Parathyroid adenoma (tissue), 2 donors: ENCODE data around the gene C9.
"Not testable (repeated sequence)": the region's sequence is repeated elsewhere in the genome, so short reads cannot be mapped to it uniquely, and the experiment has no call there.

ENCODE experiments used
- H2AFZ ChIP-seq: fragments of 300-600 bp; sonication (generic); one replicate; pipeline ENCODE4 v1.7.0; 2017; ENCODE audit warnings: antibody characterized with exemption, mild to moderate bottlenecking
- H3K27ac ChIP-seq: fragments of 300-600 bp; sonication (generic); one replicate; pipeline ENCODE4 v1.7.0; 2017
- H3K27me3 ChIP-seq: fragments of 300-600 bp; sonication (generic); one replicate; pipeline ENCODE4 v1.7.0; 2017; ENCODE audit warnings: low read length; ENCODE audit not compliant: control insufficient read depth, insufficient read depth
- H3K36me3 ChIP-seq: fragments of 300-600 bp; sonication (generic); one replicate; pipeline ENCODE4 v1.7.0; 2017; ENCODE audit warnings: low read length; ENCODE audit not compliant: control insufficient read depth, insufficient read depth
- H3K4me1 ChIP-seq: fragments of 300-600 bp; sonication (generic); one replicate; pipeline ENCODE4 v1.7.0; 2017; ENCODE audit warnings: control low read depth
- H3K4me2 ChIP-seq: fragments of 300-600 bp; sonication (generic); one replicate; pipeline ENCODE4 v1.7.0; 2017; ENCODE audit warnings: low read length
- H3K4me3 ChIP-seq: fragments of 300-600 bp; sonication (generic); one replicate; pipeline ENCODE4 v1.7.0; 2017; ENCODE audit warnings: low read depth, low read length
- H3K79me2 ChIP-seq: fragments of 300-600 bp; sonication (generic); one replicate; pipeline ENCODE4 v1.7.0; 2017; ENCODE audit warnings: control low read depth
- H3K9ac ChIP-seq: fragments of 300-600 bp; sonication (generic); one replicate; pipeline ENCODE4 v1.7.0; 2017; ENCODE audit warnings: mild to moderate bottlenecking
- H3K9me3 ChIP-seq: fragments of 300-600 bp; sonication (generic); one replicate; pipeline ENCODE4 v1.7.0; 2017; ENCODE audit warnings: low read length; ENCODE audit not compliant: control insufficient read depth
- TF ChIP-seq, protein P1 (sequence below): fragments of 300-600 bp; sonication (generic); IDR thresholded peaks from one replicate; pipeline ENCODE4 v1.7.0; 2017; ENCODE audit warnings: antibody characterized with exemption, mild to moderate bottlenecking
- donor health status: primary hyperparathyroidism.

Gene C9

DNA sequence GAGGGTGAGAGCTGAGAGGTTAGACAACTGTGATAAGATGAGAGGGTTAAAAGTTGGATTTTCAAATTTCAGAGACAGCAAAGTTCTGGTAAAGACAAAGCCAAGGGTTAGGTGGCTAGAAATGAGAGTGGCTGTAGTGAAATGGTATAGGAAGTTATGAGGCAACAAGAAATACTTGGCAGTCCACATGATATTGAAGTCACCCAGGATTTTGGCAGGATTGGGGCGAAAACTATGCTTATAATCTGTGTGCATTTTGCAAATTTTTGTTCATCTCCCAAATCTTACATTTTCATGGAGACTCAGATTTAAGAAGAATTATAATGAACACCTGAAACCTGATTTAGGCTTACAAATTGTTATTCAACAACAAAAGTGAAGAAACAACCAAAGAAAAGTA, 35.6 kb downstream of the C9 start:
- Histone ChIP-seq H3K4me2 (no peak overlapping the region), H3K79me2 (no peaks in the 10 kb centered on the region), H2AFZ (no peak overlapping the region), H3K9ac (no peak overlapping the region), H3K27me3 (no peaks in the 10 kb centered on the region), H3K27ac (no peak overlapping the region), H3K36me3 (no peaks in the 10 kb centered on the region), H3K4me1 (no peaks in the 10 kb centered on the region), H3K9me3 (no peaks in the 10 kb centered on the region), H3K4me3 (no peak overlapping the region)
- TF ChIP-seq, protein P1, sequence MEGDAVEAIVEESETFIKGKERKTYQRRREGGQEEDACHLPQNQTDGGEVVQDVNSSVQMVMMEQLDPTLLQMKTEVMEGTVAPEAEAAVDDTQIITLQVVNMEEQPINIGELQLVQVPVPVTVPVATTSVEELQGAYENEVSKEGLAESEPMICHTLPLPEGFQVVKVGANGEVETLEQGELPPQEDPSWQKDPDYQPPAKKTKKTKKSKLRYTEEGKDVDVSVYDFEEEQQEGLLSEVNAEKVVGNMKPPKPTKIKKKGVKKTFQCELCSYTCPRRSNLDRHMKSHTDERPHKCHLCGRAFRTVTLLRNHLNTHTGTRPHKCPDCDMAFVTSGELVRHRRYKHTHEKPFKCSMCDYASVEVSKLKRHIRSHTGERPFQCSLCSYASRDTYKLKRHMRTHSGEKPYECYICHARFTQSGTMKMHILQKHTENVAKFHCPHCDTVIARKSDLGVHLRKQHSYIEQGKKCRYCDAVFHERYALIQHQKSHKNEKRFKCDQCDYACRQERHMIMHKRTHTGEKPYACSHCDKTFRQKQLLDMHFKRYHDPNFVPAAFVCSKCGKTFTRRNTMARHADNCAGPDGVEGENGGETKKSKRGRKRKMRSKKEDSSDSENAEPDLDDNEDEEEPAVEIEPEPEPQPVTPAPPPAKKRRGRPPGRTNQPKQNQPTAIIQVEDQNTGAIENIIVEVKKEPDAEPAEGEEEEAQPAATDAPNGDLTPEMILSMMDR, result no peak

DNA sequence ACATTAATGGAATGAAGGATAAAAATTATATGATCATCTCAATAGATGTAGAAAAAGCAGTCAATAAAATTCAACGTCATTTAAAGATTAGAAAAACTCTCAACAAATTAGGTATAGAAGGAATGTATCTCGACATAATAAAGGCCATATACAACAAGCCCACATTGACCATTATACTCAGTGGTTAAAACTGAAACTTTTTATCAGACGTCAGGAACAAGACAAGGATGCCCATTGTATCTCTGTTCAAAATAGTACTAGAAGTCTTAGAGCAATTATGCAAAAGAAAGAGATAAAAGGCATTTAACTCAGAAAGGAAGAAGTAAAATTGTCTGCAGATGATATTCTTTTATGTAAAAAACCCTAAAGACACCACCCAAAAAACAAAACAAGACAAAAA, 40.8 kb downstream of the C9 start:
- Histone ChIP-seq H2AFZ (no peak overlapping the region), H3K4me1 (no peaks in the 10 kb centered on the region), H3K27ac (no peak overlapping the region), H3K36me3 (no peaks in the 10 kb centered on the region), H3K4me2 (no peak overlapping the region), H3K27me3 (no peaks in the 10 kb centered on the region), H3K9me3 (no peaks in the 10 kb centered on the region), H3K4me3 (no peak overlapping the region), H3K79me2 (no peaks in the 10 kb centered on the region), H3K9ac (no peak overlapping the region)
- TF ChIP-seq, protein P1, result no peak

DNA sequence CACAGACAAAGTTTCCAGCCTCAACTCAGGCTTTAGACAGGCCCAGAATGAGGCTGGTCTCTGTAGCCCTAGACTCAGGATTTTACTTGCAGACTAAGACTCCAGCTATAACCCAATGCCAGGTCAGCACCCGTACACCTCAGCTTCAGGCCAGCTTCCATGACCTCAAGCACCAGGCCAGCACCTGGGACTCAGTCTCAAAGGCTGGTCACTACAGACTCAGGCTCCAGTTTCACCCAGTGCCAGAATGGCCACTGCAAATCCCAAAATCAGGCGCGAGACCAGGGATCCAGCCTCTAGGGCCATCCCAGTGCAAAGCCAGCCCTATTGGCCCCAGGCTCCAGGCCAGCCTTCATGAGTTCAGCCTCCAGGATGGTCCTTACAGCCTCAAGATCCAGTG, 44.9 kb downstream of the C9 start:
- no peak overlapping the region for H2AFZ ChIP-seq
- no peak overlapping the region for H3K4me2 ChIP-seq
- no peaks in the 10 kb centered on the region for H3K27me3 ChIP-seq
- TF ChIP-seq, protein P1, result no peak
- no peak overlapping the region for H3K27ac ChIP-seq
- no peak overlapping the region for H3K4me3 ChIP-seq
- no peaks in the 10 kb centered on the region for H3K36me3 ChIP-seq
- H3K79me2 ChIP-seq, result no peaks in the 10 kb centered on the region
- no peak overlapping the region for H3K9ac ChIP-seq
- no peaks in the 10 kb centered on the region for H3K9me3 ChIP-seq
- no peaks in the 10 kb centered on the region for H3K4me1 ChIP-seq

DNA sequence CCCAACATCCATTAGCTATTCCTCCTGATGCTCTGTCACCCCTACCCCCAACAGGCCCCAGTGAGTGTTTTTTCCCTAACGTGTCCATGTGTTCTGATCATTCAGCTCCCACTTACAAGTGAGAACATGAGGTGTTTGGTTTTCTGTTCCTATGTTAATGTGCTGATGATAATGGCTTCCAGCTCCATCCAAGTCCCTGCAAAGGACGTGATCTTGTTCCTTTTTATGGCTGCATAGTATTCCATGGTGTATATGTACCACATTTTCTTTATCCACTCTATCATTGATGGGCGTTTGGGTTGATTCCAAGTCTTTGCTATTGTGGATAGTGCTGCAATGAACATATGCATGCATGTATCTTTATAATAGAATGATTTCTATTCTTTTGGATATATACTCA, 47.8 kb downstream of the C9 start:
- not testable (repeated sequence) for H3K9me3 ChIP-seq, H3K4me2 ChIP-seq, H3K36me3 ChIP-seq, H3K27me3 ChIP-seq, H3K27ac ChIP-seq, H2AFZ ChIP-seq, H3K79me2 ChIP-seq, H3K4me3 ChIP-seq, H3K4me1 ChIP-seq, H3K9ac ChIP-seq

DNA sequence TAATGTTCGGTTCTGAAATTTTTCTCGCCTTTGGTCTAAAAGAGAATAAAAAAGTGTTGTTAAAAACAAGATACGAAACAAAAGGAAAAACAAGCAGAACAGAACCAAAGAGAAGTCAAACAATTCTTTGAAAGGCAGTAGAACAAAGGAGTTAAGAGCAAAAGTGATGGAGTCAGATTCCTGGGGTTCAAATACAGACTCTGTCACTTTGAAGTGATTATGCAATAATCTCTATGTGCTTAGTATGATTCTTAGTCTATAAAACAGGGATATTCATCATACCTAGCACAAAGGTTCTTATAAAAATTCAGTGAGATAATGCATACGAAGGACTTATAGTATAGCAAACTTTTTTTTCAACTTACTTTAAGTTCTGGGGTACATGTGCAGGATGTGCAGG, 48.3 kb downstream of the C9 start:
- no peak overlapping the region for H2AFZ ChIP-seq
- TF ChIP-seq, protein P1, result no peak
- no peaks in the 10 kb centered on the region for H3K27me3 ChIP-seq
- no peak overlapping the region for H3K27ac ChIP-seq
- no peak overlapping the region for H3K4me3 ChIP-seq
- no peaks in the 10 kb centered on the region for H3K9me3 ChIP-seq
- no peak overlapping the region for H3K4me2 ChIP-seq
- no peaks in the 10 kb centered on the region for H3K4me1 ChIP-seq
- H3K79me2 ChIP-seq, result no peaks in the 10 kb centered on the region
- no peaks in the 10 kb centered on the region for H3K36me3 ChIP-seq
- no peak overlapping the region for H3K9ac ChIP-seq
